Muscle layer of duodenum (tissue), 2 donors: Measurements from ENCODE around the gene CEBPZ.
A peak's percentile ranks its signal among the peaks of the same experiment; 100 is the strongest.

Source experiments
- H3K27ac ChIP-seq: one replicate; pipeline ENCODE4 v1.7.0; 2013; ENCODE audit warnings: mild to moderate bottlenecking, low read length
- H3K27me3 ChIP-seq: one replicate; pipeline ENCODE4 v1.7.0; 2013; ENCODE audit warnings: low read depth, mild to moderate bottlenecking, control low read depth, low read length
- H3K36me3 ChIP-seq, 2 donors: one replicate each; pipeline ENCODE4 v1.7.0; 2013; ENCODE audit warnings: low read length in 2 of 2, control low read depth in 1 of 2, mild to moderate bottlenecking in 1 of 2; ENCODE audit not compliant: insufficient read depth in 2 of 2, control insufficient read depth in 1 of 2
- H3K4me1 ChIP-seq, 2 donors: one replicate each; pipeline ENCODE4 v1.7.0; 2013; ENCODE audit warnings: low read length in 2 of 2, mild to moderate bottlenecking in 2 of 2, control low read depth in 1 of 2, moderate library complexity in 1 of 2; ENCODE audit not compliant: insufficient read depth in 2 of 2, control insufficient read depth in 1 of 2
- H3K4me3 ChIP-seq, 2 donors: one replicate each; pipeline ENCODE4 v1.7.0; 2013; ENCODE audit warnings: low read length in 2 of 2, low read depth in 1 of 2, mild to moderate bottlenecking in 1 of 2
- H3K9me3 ChIP-seq, 2 donors: one replicate each; pipeline ENCODE4 v1.7.0; 2013; ENCODE audit warnings: low read length in 2 of 2, control low read depth in 1 of 2, mild to moderate bottlenecking in 1 of 2; ENCODE audit not compliant: control insufficient read depth in 1 of 2
- donor health status: healthy.

Gene CEBPZ

DNA sequence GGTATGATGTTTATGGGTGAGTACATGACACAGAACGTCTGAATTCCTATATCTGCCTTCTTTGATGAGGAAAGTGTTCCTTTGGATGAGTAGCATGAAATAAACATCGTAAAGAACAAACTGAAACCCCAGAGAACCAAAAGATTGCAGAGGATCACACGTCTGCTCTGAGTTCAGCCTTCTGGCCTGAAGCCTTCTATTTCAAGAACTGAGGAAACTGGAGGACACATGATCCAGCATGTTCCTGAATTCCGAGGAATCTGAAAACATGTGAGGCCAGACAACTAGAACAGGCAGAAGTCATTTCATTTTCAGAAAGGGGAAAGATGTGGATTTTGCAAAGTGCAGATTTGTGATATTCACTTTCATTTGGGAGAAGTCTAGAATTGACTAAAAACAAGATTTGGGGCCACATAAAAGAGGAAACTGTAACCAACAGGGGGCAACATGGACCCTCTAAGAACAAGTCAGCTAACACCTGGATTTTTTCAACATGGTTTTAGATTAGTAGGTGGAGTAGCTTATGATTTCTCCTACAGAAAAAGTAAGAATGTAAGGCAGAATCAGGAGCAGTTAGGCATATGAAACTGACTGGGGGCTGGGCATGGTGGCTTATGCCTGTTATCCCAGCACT, 51.3 kb downstream of the CEBPZ start:
- no peaks in the 10 kb centered on the region for H3K36me3 ChIP-seq
- H3K27ac ChIP-seq = no peak overlapping the region
- H3K4me1 ChIP-seq = no peaks in the 10 kb centered on the region
- no peaks in the 10 kb centered on the region for H3K9me3 ChIP-seq
- no peaks in the 10 kb centered on the region for H3K27me3 ChIP-seq
- H3K4me3 ChIP-seq = no peak overlapping the region

DNA sequence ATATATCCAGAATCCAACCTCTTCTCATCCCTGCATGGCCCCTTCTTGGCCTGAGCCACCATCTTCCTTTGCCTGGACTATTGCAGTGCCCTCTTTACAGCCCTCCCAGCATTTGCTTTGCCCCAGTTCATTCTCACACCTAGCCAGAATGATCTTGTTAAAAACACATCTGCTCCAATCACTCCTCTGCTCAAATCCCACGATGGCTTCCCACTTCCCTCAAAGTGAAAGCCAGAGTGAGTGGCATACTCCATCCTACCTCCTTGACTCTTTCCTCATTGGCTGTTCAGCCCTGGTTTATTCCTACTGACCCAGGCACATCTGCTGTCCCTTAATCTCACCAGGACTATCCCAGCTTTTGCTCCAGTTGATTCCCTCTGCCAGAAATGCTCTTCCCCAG, 57.7 kb downstream of the CEBPZ start:
- Histone ChIP-seq H3K4me3 (no peak overlapping the region), H3K27ac (no peak overlapping the region), H3K27me3 (no peaks in the 10 kb centered on the region), H3K9me3 (no peaks in the 10 kb centered on the region), H3K4me1 (no peaks in the 10 kb centered on the region), H3K36me3 (no peaks in the 10 kb centered on the region)

DNA sequence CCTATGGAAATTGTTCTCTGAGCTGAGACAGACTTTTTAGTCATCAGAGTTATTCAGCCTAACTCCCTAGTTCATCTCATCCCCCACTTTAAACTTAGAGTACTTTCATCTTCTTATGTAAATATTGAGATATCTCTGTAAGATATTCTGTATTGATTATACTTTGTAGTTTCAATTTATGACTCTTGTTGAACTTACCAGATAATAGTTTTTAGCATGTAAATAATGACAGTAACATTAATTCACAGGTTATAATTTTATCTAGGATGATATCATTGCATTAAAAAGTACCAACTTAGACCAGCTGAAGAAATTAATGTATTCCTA, 59.8 kb downstream of the CEBPZ start:
- Histone ChIP-seq H3K4me3 (no peak overlapping the region), H3K4me1 (no peaks in the 10 kb centered on the region), H3K27me3 (no peaks in the 10 kb centered on the region), H3K36me3 (no peaks in the 10 kb centered on the region), H3K27ac (no peak overlapping the region), H3K9me3 (no peaks in the 10 kb centered on the region)

DNA sequence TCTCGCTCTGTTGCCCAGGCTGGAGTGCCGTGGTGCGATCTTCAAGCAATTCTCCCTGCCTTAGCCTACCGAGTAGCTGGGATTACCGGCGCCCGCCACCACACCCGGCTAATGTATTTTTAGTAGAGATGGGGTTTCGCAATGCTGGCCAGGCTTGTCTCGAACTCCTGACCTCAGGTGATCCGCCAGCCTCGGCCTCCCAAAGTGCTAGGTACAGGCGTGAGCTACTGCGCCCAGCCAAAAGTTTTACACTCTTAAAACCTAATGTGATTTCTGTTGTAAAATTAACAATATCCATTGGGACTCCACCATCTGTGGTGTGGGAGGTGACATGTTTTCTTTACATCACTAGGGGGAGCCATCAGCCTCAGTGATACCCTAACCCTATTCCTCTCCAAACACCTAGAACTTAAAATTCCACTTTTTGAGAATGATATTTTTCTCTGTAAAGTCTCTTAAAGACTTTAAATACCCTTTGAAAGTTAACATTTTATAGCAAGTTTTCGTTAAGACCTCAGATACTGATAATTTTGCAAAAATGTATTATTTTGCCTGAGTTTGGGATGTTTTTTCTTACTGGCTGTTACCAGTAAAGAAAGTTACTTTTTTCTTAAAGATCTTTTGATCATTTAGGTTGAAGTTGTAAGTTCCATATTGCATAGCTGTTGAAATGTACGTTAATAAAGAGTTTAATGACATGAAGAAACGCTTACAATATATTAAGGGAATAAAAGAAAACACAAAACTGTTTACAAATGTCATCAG, 63.0 kb downstream of the CEBPZ start:
- Histone ChIP-seq H3K9me3 (peaks cover 1 to 3% of the 10 kb centered on the region in 2 donors), H3K36me3 (no peaks in the 10 kb centered on the region), H3K4me1 (no peaks in the 10 kb centered on the region), H3K27me3 (no peaks in the 10 kb centered on the region), H3K27ac (no peak overlapping the region), H3K4me3 (no peak overlapping the region)

DNA sequence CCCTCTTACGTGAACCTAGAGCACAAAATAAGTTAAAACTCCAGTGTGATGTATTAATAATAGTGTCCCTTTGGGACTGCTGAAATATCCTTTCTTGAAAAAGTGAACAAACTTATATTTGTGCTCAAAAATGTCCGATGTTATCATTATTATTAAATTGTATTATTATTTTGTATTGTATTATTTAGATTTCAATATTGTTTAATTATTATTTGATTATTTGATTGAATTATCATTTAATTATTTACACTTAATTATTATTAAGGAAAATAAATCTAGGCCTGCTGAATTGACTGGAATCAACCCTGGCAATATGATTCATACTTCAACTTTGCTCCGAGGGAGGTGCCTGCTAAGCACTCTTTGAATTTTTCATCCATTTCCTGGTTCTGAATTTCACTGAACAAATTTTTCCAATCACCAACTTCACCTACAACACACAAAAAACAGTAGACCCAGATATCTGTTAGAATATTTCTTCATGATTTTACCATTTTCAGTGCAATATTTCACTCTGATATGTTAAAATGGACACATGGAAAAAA, 63.7 kb downstream of the CEBPZ start:
- Histone ChIP-seq H3K9me3 (peaks cover 2 to 3% of the 10 kb centered on the region in 2 donors), H3K27ac (no peak overlapping the region), H3K4me3 (no peak overlapping the region), H3K4me1 (no peaks in the 10 kb centered on the region), H3K27me3 (no peaks in the 10 kb centered on the region), H3K36me3 (no peaks in the 10 kb centered on the region)

DNA sequence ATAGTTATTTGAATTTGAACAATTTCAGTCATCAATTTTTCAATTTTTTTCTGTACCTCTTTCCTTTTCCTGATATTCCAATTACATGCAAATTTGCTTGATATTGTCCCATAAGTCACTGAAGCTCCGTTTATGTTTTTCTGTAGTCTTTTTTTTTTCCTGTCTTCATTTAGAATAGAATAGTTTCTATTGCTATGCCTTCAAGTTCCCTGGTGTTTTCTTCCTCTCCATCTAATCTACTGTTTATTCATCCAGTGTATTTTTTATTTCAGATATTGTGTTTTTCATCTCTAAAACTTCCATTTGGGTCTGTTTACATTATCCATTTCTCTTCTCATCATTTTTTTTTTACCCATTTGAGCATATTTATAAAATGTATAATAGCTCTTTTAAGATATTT, 66.6 kb downstream of the CEBPZ start:
- Histone ChIP-seq H3K36me3 (no peaks in the 10 kb centered on the region), H3K27me3 (no peaks in the 10 kb centered on the region)

DNA sequence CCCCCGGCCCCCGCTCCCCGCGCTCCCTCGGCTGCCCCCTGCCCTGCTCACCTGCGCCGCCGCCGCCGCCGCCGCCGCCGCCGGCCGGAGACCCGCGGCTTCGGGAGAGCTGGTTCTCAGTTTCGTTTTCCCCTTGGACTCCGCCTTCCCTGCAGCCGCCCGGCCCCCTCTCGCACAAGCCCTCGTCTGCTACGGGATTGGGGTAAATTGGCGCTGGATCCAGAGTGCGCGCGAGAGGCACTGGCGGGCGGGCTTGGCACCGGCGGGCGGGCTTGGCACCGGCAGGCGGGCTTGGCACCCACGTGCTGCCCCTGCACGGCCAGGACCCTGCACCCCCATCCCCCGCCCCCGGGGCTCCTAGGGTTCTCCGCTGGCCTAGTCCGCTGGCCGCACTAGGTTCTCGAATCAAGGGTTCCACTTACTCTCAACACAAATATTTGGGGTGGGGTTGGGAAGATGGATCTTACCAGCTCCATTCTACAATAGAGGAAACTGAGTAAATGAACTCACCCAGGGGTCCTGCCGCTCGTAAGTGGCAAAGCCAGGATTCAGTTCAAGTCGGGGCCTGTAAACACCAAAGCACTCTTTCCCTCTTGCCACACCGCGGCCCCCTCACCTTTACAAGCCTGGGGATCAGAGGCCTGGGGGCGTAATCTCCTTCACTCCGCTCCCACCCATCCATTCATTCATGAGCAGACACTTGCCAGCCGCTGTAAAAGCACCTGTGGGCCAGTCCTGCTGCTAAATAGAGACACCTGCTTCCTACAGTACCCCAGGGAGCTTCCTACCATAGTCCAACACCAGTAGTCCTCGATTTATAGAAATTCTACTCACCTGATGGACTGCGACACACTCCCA, 74.3 kb downstream of the CEBPZ start, which contains the start of gene EIF2AK2:
Gene EIF2AK2 (minus strand): TSS at position 124 of the 858 bp plus-strand sequence. CDS start 9,174 bp downstream, outside the sequence.
- Histone ChIP-seq H3K27ac (peak within 1 kb of the TSS; percentile 65), H3K4me3 (peak within 1 kb of the TSS; percentile 85), H3K4me1 (peaks cover 4 to 20% of the 10 kb centered on the region in 2 donors), H3K9me3 (no peaks in the 10 kb centered on the region), H3K27me3 (no peaks in the 10 kb centered on the region), H3K36me3 (peaks cover 0 to 8% of the 10 kb centered on the region in 2 donors)

More for the DNA sequence above, 66.6 kb downstream of the CEBPZ start:
- H3K4me1 ChIP-seq = no peaks in the 10 kb centered on the region
- no peak overlapping the region for H3K27ac ChIP-seq
- H3K9me3 ChIP-seq = peaks cover 2 to 3% of the 10 kb centered on the region in 2 donors
- H3K4me3 ChIP-seq = no peak overlapping the region

DNA sequence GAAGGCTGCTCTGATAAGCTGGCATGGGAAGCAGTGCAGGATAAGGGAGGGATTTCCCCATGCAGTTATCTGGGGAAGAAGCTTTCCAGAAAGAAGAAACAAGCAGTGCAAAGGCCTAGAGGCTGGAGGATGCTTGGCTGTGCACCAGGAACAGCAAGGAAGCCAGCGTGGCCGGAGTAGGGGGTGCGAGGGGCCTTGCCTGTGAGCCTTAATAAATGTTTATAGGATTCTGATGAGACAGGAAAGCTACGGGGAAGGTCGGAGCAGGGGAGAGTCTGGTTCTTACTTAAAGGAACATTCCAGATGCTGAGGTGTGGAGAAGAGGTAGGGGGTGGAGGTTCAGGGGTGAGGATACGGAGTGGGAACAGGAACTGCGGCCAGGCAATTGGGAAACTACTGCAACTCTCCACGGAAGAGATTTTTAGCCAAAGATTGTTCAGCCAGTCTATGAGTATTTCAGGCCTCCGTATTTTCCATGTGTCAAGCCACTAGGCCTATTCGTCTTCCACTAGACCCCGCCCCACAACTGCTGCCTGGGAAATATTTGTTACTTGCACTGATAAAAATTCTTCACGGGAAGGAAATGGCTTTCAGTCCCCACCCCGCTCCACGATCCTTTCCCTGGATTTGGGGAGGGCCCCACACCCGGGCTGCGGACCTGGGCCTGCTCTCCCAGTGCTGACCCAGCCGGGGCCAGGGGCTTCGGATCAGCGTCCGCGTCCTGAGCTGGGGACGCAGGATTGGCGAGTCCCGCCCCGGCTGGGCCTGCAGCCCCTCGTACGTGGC, 75.1 kb downstream of the CEBPZ start:
- Histone ChIP-seq H3K4me1 (peaks cover 4 to 20% of the 10 kb centered on the region in 2 donors), H3K27me3 (no peaks in the 10 kb centered on the region), H3K4me3 (peak overlapping the region; percentile 85), H3K36me3 (peaks cover 0 to 8% of the 10 kb centered on the region in 2 donors), H3K9me3 (no peaks in the 10 kb centered on the region), H3K27ac (peak overlapping the region; percentile 65)

DNA sequence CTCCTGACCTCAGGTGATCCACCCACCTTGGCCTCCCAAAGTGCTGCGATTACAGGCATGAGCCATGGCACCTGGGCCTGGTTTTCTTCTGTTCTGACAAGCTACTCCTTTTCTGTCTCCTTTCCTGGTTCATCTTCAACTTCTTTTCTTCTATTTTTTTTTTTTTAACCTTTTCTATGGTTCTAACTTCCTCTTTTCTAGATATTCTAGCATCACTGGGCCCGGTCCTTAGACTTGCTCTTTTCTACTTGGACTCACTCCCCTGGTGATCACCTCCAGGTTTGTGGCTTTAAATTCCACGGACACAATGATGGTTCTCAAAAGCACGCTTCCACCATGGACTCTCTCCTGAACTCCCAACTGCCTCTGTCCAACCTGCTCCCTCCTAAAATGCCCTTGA, 76.6 kb downstream of the CEBPZ start:
- Histone ChIP-seq H3K27me3 (no peaks in the 10 kb centered on the region), H3K36me3 (peaks cover 0 to 8% of the 10 kb centered on the region in 2 donors), H3K4me3 (no peak overlapping the region), H3K9me3 (no peaks in the 10 kb centered on the region), H3K27ac (no peak overlapping the region), H3K4me1 (peaks cover 4 to 20% of the 10 kb centered on the region in 2 donors)

DNA sequence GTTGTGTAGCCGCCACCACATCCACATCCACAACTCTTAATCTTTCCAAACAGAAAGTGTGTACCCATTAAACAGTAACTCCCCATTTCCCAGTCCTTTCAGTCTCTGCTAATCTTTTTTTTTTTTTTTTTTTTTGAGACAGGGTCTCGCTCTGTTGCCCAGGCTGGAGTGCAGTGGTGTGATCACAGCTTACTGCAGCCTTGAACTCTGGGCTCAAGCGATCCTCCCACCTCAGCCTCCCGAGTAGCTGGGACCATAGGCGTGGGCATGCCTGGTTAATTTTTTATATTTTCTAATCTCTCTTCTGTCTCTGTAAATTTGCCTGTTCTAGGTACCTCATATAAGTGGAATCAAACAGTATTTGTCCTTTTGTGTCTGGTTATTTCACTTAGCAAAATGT, 78.2 kb downstream of the CEBPZ start:
- peaks cover 2 to 11% of the 10 kb centered on the region in 2 donors for H3K36me3 ChIP-seq
- no peak overlapping the region for H3K4me3 ChIP-seq
- no peak overlapping the region for H3K27ac ChIP-seq
- peaks cover 4 to 20% of the 10 kb centered on the region in 2 donors for H3K4me1 ChIP-seq
- no peaks in the 10 kb centered on the region for H3K9me3 ChIP-seq
- no peaks in the 10 kb centered on the region for H3K27me3 ChIP-seq
